Erythroblast (primary cell): ENCODE data around the gene TMEM187.

Experiments
- GATA1 ChIP-seq: IDR thresholded peaks from 2 replicates; pipeline ENCODE4 v1.6.1; 2011; ENCODE audit warnings: low read depth, mild to moderate bottlenecking, control low read depth, low read length, moderate library complexity
- POLR2A ChIP-seq: IDR thresholded peaks from 2 replicates; pipeline ENCODE4 v1.6.1; 2011; ENCODE audit warnings: mild to moderate bottlenecking, low read length

GRCh38 chrX:153957224-153957623, 15.3 kb upstream of the TMEM187 start:
- TF ChIP-seq POLR2A (no peak), GATA1 (no peak)
